ENCODE results near the gene SF3B5.
"Not testable (repeated sequence)": the region's sequence is repeated elsewhere in the genome, so short reads cannot be mapped to it uniquely, and the experiment has no call there.

DNA sequence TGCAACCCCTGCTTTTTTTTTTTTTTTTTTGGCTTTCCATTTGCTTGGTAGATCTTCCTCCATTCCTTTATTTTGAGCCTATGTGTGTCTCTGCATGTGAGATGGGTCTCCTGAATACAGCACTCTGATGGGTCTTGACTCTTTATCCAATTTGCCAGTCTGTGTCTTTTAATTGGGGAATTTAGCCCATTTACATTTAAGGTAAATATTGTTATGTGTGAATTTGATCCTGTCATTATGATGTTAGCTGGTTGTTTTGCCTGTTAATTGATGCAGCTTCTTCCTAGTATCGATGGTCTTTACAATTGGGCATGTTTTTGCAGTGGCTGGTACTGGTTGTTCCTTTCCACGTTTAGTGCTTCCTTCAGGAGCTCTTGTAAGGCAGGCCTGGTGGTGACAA, 50.4 kb downstream of the SF3B5 start:
- not testable (repeated sequence) for TF ChIP-seq POLR2A (IDR thresholded peaks at IDR 0.05)
- TF ChIP-seq, protein P1, sequence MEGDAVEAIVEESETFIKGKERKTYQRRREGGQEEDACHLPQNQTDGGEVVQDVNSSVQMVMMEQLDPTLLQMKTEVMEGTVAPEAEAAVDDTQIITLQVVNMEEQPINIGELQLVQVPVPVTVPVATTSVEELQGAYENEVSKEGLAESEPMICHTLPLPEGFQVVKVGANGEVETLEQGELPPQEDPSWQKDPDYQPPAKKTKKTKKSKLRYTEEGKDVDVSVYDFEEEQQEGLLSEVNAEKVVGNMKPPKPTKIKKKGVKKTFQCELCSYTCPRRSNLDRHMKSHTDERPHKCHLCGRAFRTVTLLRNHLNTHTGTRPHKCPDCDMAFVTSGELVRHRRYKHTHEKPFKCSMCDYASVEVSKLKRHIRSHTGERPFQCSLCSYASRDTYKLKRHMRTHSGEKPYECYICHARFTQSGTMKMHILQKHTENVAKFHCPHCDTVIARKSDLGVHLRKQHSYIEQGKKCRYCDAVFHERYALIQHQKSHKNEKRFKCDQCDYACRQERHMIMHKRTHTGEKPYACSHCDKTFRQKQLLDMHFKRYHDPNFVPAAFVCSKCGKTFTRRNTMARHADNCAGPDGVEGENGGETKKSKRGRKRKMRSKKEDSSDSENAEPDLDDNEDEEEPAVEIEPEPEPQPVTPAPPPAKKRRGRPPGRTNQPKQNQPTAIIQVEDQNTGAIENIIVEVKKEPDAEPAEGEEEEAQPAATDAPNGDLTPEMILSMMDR (IDR thresholded peaks at IDR 0.05) = not testable (repeated sequence)
